ENCODE data around the gene L1TD1.
"Not testable (repeated sequence)": the region's sequence is repeated elsewhere in the genome, so short reads cannot be mapped to it uniquely, and the experiment has no call there.

The L1TD1 gene, protein sequence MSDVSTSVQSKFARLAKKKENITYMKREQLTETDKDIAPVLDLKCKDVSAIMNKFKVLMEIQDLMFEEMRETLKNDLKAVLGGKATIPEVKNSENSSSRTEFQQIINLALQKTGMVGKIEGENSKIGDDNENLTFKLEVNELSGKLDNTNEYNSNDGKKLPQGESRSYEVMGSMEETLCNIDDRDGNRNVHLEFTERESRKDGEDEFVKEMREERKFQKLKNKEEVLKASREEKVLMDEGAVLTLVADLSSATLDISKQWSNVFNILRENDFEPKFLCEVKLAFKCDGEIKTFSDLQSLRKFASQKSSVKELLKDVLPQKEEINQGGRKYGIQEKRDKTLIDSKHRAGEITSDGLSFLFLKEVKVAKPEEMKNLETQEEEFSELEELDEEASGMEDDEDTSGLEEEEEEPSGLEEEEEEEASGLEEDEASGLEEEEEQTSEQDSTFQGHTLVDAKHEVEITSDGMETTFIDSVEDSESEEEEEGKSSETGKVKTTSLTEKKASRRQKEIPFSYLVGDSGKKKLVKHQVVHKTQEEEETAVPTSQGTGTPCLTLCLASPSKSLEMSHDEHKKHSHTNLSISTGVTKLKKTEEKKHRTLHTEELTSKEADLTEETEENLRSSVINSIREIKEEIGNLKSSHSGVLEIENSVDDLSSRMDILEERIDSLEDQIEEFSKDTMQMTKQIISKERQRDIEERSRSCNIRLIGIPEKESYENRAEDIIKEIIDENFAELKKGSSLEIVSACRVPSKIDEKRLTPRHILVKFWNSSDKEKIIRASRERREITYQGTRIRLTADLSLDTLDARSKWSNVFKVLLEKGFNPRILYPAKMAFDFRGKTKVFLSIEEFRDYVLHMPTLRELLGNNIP

DNA sequence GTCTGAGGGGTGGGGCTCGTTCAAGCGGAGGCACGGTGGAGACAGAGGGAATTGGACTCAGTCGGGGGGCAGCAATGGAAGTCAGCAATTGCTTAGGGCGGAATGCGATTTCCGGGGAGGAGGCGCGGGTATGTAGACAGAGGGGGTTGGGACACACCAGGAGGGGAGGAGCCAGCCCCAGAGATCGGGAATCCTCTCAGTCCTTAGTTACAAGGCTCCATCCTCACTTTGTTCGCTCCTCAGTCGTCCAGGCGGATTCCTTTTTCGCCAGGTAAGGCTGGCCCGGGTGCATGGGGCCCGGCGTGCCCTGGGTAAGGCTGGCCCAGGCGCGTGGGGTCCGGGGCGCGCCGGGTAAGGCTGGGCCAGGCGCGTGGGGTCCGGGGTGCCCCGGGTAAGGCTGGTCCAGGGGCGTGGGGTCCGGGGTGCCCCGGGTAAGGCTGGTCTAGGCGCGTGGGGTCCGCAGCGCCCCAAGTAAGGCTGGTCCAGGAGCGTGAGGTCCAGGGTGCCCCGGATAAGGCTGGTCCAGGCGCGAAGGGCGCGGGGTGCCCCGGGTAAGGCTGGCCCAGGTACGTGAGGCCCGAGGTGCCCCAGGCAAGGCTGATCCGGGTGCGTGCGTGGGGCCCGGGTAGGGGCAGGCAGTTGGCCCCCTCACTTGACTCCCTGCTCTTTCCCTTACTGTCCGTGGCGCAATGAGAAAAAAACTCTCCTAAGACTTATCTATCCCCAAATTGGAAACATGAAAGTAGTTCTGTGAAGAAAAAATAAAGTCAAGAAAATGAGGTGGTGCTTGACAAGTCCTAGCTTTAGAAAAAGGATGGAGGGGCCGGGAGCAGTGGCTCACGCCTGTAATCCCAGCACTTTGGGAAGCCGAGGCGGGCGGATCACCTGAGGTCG is at the start of gene L1TD1:
TSS of gene L1TD1 (plus strand) at position 199 of the 894 bp plus-strand sequence. CDS start 11,780 bp downstream, outside the sequence.
- DNase-seq (ENCODE audit: low read depth in 3 of 3), result no peak

GRCh38 chr1:62159940-62160348 is 34.7 kb upstream of the L1TD1 start:
- no peak for DNase-seq (ENCODE audit: low read depth in 3 of 3)

DNA sequence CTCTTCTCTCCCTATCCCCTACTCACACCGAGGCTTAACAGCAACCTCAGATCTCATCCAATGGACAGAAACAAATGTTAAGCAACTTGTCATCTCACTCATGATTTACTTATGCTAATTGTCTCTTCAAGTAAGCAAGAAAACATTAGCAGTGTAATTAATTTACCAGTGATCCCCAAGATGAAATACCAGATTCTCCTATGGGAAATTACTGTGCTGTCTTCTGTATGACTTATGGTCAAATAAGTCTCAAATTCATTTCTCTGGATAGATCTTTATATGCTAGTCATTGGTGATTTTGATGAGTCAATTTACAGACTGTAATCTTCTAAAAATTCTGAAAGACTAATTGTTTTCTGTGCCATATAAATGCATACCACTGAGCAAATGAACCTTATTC is 32.9 kb upstream of the L1TD1 start:
- DNase-seq (ENCODE audit: low read depth in 3 of 3), result no peak

GRCh38 chr1:62170380-62170779 is 24.3 kb upstream of the L1TD1 start:
- not testable (repeated sequence) for DNase-seq (ENCODE audit: low read depth in 3 of 3)

- DNase-seq (ENCODE audit: low read depth in 3 of 3), result peak in 1 of 3 donors; percentile 14
These were observed 19.0 kb upstream of the L1TD1 start for GRCh38 chr1:62175568-62176179.

GRCh38 chr1:62176597-62177312 is 17.9 kb upstream of the L1TD1 start:
- DNase-seq (ENCODE audit: low read depth in 3 of 3), result no peak

DNA sequence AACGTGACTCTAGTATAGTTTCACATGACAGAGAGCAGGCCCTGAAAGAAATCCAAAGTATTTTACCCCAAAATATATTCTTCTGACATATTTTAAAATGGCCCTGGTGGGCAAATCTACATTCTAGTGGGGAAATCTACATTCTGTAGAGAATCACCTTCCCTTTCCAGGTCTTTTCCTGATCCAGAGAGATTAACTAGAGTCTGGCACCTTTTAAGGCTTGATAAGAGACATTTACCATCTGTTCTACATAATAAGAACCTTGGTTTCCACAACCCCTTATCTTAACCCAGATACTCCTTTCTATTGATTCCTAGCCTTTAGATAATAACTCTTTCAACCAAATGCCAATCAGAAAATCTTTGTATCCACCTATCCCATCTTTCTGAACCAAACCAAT is 17.0 kb upstream of the L1TD1 start:
- DNase-seq (ENCODE audit: low read depth in 3 of 3), result no peak

DNA sequence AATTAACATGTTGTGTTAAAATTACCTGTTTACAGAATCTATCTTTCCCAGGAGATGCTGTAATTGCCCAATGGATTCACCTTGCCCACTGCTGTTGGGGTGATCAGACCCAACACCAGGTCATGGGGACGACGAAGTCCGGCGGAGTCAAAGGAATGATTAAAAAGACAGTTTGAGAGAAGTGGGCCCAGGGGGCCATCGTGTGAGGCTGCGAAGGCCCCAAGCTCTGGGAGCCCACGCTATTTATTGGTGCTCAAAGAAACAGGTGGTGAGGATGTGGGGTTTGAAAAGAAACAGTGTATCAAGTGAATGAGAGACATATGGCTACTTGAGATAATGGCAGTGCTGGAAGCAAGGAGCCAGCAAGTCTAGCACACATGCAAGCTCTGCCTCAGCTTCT is 16.3 kb upstream of the L1TD1 start:
- DNase-seq (ENCODE audit: low read depth in 3 of 3), result no peak

- DNase-seq (ENCODE audit: low read depth in 3 of 3), result not testable (repeated sequence)
These were observed 14.6 kb upstream of the L1TD1 start for GRCh38 chr1:62180054-62180453.

- no peak for DNase-seq (ENCODE audit: low read depth in 3 of 3)
These were observed 14.0 kb upstream of the L1TD1 start for GRCh38 chr1:62180639-62181038.

DNA sequence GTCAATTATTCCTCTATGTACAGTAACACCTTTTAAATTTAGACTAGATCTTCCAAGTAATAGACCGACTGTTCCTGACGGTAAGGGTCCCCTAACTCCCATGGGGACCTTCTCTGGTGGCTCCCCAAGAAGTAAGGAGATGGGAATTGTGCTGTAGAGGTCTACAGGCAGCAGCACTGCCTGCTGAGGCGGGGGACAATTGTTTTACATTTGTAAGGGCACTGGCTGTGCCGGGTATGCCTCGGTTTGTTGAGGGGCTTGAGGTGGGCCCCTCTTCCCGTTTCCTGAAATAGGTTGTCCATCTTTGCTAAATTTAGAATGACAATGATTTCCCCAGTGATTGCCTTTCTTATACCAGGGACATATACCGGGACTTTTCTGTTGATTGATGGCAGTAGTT is 13.1 kb upstream of the L1TD1 start:
- no peak for DNase-seq (ENCODE audit: low read depth in 3 of 3)

- not testable (repeated sequence) for DNase-seq (ENCODE audit: low read depth in 3 of 3)
These were observed 12.5 kb upstream of the L1TD1 start for GRCh38 chr1:62182157-62182556.

DNA sequence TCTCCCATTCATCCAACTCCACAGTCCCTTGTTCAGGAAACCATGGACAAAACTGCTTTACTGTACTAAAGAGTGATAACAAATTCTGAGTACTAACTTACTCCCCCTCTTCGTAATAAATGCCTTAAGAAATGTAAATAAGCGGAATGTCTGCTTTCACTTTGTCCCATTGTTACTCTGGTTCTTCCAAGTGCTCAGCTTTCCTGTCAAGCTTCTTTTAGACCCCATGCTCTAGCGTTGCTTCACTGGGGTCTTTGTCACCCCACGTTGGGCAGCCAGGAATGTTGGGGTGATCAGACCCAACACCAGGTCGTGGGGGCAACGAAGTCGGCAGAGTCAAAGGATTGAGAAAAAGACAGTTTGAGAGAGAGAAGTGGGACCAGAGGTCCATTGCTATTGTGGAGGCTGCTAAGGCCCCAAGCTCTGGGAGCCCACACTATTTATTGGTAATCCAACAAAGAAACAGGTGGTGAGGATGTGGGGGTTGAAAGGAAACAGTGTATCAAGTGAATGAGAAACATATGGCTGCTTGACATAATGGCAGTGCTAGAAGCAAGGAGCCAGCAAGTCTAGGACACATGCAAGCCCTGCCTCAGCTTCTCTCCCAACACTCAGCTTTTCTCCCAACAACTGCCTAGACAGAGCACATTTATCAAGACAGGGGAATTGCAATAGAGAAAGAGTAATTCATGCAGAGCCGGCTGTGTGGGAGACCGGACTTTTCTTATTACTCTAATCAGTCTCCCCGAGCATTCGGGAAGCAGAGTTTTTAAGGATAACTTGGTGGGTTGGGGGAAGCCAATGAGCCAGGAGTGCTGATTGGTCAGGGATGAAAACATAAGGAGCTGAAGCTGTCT is 11.3 kb upstream of the L1TD1 start:
- DNase-seq (ENCODE audit: low read depth in 3 of 3), result not testable (repeated sequence)

GRCh38 chr1:62184336-62184735 is 10.3 kb upstream of the L1TD1 start:
- DNase-seq (ENCODE audit: low read depth in 3 of 3), result no peak

GRCh38 chr1:62185233-62185632 is 9.4 kb upstream of the L1TD1 start:
- not testable (repeated sequence) for DNase-seq (ENCODE audit: low read depth in 3 of 3)

DNA sequence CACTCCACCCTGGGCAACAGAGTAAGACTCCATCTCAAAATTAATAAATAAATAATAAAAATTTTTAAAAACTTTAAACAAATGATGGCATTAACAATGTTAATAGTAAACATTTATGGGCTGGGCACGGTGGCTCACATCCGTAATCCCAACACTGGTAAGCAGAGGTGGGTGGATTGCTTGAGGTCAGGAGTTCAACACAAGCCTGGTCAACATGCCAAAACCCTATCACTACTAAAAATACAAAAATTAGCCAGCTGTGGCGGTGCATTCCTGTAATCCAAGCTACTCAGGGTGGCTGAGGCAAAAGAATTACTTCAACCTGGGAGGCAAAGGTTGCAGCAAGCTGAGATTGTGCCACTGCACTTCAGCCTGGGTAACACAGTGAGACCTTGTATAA is 9.0 kb upstream of the L1TD1 start:
- DNase-seq (ENCODE audit: low read depth in 3 of 3), result no peak

DNA sequence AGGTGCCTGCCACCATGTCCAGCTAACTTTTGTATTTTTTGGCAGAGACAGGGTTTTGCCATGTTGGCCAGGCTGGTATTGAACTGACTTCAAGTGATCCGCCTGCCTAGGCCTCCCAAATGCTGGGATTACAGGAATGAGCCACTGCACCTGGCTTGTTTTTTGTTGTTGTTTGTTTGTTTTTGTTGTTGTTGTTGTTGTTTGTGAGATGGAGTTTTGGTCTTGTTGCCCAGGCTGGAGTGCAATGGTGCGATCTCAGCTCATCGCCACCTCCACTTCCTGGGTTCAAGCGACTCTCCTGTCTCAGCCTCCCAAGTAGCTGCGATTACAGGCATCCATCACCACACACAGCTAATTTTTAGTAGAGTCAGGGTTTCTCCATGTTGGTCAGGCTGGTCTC is 7.1 kb upstream of the L1TD1 start:
- no peak for DNase-seq (ENCODE audit: low read depth in 3 of 3)

- no peak for DNase-seq (ENCODE audit: low read depth in 3 of 3)
These were observed 6.5 kb upstream of the L1TD1 start for GRCh38 chr1:62188111-62188510.

DNA sequence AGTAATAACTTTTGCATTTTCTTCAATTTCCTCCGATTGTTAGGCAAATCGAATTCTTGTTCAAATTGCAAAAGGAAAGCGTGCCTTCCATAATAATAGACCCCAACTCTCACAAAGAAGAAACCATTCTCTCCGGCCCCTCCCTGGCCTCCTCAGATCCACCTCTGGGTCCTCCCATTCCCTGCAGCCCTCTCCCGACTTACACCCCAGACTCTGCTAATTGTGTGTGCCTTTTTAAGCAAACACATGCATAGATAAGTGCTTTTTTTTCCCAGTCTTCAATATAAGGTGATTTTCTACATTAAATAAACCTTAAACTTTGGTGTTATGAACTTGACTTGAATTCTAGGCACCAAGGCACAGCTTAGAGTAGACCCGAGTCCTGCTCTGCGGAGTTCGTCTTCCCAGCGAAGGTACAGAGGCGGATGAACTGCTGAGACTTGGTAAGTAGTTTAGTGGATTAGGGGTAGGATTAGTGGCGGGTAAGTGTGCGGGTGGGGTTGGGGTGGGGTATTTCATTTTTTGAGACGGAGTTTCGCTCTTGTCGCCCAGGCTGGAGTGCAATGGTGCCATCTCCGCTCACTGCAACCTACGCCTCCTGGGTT is 1.5 kb downstream of the L1TD1 start:
- no peak for DNase-seq (ENCODE audit: low read depth in 3 of 3)

All from stimulated activated CD4-positive, alpha-beta T cell treated with anti-CD3 and anti-CD28 coated beads, TNF-alpha, amount 100 ng/mL, for 48 hours (primary cell).